Activated CD4-positive, alpha-beta T cell treated with anti-CD3 and anti-CD28 coated beads for 24 hours (primary cell): ENCODE results near the gene CFAP119.

Experiments used
- DNase-seq, 2 donors: peaks; one replicate each; pipeline ENCODE4 v3.0.0-alpha.2; 2020; ENCODE audit warnings: low read depth in 2 of 2

The CFAP119 gene

GRCh38 chr16:30740364-30741251 lies 21.3 kb downstream of the CFAP119 start:
- DNase-seq, result no peak

GRCh38 chr16:30738984-30739951 lies 22.6 kb downstream of the CFAP119 start:
- DNase-seq, result no peak

- DNase-seq, result no peak
Observed at GRCh38 chr16:30737794-30738648, 23.8 kb downstream of the CFAP119 start.

- DNase-seq, result no peak
Observed at GRCh38 chr16:30736995-30737793, 24.7 kb downstream of the CFAP119 start.

DNA sequence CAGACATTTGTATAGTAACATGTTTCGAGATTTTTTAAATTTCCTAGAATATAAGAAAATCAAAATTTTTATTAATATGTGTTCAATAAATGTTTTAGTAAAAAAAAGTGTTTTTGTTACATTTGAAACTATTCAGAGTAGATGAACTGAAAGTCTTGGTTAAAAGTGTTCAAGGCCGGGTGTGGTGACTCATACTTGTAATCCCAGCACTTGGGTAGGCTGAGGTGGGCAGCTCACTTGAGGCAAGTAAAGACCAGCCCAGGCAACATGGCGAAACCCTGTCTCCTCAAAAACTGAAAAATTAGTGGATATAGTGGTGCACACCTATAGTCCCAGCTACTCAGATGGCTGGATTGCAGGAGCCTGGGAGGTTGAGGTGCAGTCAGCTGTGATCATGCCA lies 30.5 kb downstream of the CFAP119 start:
- no peak for DNase-seq

DNA sequence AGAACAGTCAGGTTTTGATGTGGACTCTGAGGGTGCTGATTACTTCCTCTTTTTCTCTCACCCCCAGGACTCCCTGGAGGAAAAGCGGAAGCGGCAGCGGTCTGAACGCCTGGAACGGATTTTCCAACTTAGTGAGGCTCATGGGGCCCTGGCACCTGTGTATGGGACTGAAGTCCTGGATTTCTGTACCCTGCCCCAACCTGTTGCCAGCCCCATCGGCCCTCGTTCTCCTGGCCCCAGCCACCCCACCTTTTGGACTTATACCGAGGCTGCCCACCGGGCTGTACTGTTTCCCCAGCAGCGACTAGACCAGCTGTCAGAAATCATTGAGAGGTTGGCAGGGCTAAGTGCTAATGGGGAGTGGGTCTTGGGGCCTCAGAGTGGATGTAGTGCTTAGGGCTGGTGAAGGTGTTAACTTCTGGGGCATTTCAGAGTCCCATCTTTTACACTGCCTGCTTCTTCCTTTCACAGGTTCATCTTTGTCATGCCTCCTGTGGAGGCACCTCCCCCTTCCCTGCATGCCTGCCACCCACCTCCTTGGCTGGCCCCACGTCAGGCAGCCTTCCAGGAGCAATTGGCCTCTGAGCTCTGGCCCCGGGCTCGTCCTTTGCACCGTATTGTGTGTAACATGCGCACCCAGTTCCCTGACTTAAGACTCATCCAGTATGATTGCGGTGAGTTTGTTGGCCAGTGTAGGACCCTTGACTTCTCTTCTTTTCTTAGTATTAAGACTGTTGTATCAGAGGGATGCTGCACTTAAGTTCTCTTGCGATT lies 32.8 kb downstream of the CFAP119 start:
- DNase-seq, result no peak

GRCh38 chr16:30728321-30728720 lies 33.5 kb downstream of the CFAP119 start:
- DNase-seq, result no peak

- DNase-seq, result no peak
Observed at GRCh38 chr16:30725418-30725792, 36.5 kb downstream of the CFAP119 start.

GRCh38 chr16:30724641-30725417 lies 37.0 kb downstream of the CFAP119 start:
- DNase-seq, result no peak

DNA sequence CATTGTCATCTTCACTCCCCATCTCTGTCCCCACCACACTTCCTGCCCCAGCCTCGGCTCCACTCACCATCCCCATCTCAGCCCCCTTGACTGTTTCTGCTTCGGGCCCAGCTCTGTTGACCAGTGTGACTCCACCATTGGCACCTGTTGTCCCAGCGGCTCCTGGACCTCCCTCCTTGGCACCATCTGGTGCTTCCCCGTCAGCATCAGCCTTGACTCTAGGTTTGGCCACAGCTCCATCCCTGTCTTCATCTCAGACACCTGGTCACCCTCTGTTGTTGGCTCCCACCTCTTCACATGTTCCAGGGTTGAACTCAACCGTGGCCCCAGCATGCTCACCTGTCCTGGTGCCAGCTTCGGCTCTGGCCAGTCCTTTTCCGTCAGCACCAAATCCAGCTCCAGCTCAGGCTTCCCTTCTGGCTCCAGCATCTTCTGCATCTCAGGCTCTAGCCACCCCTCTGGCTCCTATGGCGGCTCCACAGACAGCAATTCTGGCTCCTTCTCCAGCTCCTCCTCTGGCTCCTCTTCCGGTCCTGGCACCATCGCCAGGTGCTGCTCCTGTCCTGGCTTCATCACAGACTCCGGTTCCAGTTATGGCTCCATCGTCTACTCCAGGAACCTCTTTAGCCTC lies 38.0 kb downstream of the CFAP119 start:
- DNase-seq, result no peak

DNA sequence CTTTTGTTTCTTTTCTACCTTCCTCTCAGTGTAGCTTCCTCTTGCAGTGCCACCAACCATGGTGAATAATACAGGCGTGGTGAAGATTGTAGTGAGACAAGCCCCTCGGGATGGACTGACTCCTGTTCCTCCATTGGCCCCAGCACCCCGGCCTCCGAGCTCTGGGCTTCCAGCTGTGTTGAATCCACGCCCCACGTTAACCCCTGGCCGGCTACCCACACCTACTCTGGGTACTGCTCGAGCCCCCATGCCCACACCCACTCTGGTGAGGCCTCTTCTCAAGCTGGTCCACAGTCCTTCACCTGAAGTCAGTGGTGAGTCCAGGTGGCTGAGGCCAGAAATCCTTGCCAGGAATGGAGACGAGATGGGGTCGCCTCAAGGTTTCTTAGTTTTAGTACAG lies 38.9 kb downstream of the CFAP119 start:
- no peak for DNase-seq

GRCh38 chr16:30722443-30722842 lies 39.4 kb downstream of the CFAP119 start:
- DNase-seq, result no peak

DNA sequence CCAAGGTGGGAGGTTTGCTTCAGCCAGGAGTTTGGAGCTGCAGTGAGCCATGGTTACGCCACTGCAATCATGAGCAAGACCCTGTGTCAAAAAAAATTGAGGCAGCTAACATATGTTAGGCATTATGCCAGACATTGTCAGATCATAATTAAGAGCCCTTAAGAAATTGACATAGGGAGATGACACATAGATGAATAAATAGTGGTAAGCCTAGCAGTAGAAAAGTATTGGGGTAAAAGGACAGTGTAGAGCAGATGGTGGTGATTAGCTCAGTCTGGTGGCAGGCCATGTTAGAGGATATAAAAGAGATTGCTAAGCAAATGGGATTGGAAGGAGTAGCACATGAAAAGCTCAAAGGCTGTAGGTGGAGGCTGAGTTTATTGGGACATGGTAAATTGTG lies 40.3 kb downstream of the CFAP119 start:
- no peak for DNase-seq

- no peak for DNase-seq
Observed at GRCh38 chr16:30721167-30721566, 40.7 kb downstream of the CFAP119 start.

GRCh38 chr16:30720694-30721093 lies 41.2 kb downstream of the CFAP119 start:
- DNase-seq, result no peak

GRCh38 chr16:30720086-30720485 lies 41.8 kb downstream of the CFAP119 start:
- DNase-seq, result no peak

DNA sequence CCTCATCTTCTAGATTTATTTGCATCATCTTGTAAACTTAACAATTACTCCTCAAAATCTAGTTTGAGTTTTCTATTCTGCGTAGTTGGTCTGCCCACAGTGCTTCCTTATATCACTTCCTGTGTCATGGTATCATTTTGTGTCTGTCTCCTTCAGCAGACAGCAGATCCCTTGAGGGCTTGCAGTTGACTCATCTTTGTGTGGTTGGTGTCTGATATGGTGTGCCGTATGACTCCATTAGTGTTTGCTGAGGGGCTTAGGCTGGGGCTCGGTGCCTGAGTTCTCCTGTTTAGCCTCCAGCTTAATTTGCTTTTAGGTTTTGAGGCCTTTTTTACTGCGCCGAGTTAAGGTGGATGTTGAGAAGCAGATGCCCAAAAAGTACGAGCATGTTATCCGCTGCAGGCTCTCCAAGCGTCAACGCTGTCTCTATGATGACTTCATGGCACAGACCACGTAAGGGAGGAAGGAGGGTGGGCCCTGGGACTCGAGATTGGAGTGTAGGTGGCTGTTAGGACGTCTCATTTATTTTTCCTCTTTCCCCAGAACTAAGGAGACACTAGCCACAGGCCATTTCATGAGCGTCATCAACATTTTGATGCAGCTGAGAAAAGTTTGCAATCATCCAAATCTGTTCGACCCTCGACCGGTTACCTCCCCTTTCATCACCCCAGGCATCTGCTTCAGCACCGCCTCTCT lies 46.0 kb downstream of the CFAP119 start:
- peak in 1 of 2 donors; percentile 18 for DNase-seq

GRCh38 chr16:30711712-30712111 lies 50.1 kb downstream of the CFAP119 start:
- no peak for DNase-seq
